Measurements from ENCODE around the gene KMT2D.

Gene KMT2D

DNA sequence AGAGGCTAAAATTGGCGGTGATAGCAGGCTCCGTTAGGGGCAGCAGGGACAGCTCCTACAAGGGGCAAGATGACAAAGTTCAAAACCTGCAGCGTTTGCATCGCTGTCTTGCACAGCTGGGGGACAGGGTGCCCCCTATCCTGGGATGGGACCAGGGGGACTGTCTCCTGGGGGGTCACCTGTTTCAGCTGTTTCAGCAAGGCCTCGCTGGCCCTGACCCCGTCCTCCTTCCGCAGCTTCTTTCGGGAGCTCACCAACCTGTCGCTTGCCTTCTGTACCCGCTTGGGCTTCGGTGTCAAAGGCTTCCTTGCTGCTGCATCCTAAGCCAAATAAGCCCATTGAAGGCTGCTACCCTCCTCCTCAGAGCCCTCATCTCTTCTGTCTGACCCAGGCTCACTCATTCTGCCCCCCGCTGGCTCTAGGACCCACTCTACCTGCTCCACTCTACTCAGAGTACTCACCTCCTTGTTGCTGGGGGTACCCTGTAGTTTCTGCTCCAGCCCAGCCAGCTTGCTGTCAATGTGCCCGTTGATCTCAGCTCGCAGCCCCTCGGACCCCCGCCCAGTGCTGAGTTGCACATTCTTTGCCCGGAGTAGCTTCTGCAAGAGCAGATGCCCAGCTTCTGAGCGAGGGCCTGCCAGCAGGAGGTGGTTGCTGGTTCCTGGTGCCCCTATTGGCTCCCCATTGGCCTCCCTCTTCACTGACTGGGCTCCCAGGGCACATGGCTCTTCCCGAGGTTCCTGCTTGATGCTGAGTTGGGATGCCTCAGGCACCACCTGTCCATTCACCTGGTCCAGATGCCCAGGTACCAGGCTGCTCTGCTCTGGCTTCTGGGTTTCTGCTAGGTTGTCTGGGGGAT, 29.7 kb downstream of the KMT2D start:
- ChIA-PET POLR2A (interaction anchor here (0.6 kb wide), 1 partner anchor 42 kb away, joined by 4 read pairs; no protein-coding TSS in a partner anchor), CTCF (interaction anchor here (0.7 to 18.9 kb wide), 11 partner anchors 9 to 178 kb away, joined by 3 to 203 read pairs (median 3); partner anchors contain the start of gene WNT1)
- no peak for DNase-seq (ENCODE audit: extremely low spot score)
- TF ChIP-seq, protein P1, sequence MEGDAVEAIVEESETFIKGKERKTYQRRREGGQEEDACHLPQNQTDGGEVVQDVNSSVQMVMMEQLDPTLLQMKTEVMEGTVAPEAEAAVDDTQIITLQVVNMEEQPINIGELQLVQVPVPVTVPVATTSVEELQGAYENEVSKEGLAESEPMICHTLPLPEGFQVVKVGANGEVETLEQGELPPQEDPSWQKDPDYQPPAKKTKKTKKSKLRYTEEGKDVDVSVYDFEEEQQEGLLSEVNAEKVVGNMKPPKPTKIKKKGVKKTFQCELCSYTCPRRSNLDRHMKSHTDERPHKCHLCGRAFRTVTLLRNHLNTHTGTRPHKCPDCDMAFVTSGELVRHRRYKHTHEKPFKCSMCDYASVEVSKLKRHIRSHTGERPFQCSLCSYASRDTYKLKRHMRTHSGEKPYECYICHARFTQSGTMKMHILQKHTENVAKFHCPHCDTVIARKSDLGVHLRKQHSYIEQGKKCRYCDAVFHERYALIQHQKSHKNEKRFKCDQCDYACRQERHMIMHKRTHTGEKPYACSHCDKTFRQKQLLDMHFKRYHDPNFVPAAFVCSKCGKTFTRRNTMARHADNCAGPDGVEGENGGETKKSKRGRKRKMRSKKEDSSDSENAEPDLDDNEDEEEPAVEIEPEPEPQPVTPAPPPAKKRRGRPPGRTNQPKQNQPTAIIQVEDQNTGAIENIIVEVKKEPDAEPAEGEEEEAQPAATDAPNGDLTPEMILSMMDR (IDR thresholded peaks at IDR 0.05; ENCODE audit: control extremely low read depth, extremely low read depth, low read depth, missing control alignments) = no peak

DNA sequence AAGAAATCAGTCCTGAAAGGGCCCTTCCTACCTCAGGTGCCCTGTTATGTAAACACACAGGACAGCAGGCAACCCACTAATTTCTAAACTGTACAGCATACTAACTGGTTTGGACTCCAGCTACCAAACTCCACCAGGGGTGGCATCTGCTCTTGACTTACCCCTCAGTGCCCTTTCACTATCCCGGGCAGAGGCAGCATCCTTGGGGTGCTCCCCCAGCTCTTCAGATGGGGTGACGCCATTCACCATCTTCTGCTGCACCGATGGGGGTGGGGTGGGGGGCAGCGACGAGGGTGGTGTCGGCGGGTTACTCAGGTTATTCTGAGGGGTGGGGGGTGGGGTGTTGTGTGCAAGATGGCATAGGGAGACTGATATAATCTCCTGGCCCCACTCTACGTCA, 30.5 kb downstream of the KMT2D start:
- POLR2A ChIA-PET = interaction anchor here (0.7 to 1.1 kb wide), 2 partner anchors 9 to 34 kb away, joined by 7 to 12 read pairs; no protein-coding TSS in a partner anchor
- TF ChIP-seq, protein P1 (IDR thresholded peaks at IDR 0.05; ENCODE audit: control extremely low read depth, extremely low read depth, low read depth, missing control alignments) = no peak

DNA sequence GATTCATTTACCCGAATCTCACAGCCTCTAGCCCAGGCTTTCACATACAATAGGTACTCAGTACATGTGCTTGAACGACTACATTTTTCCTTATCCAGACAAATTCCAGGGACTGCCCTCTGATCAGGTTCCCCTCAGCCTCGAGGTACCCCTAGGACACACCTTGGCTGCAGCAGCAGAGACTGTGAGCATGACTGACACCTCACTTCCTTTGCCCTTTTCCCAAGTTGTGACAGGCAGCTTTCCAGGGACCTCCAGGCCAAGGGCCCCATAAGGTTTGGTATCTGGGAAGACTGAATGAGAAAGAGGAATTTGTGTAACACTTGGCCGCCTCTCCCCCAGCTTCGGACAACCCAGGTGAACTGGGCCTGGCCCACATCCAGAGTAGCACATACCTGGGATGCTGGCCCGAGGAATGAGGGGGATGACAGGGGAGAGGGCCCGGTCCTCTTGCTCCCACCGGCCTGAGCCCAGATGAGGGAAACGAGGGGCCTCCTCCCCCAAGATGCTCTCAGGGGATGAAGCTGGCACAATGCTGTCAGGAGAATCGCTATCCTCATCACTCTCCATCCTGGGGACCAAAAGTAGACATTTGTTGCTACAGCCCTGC, 31.8 kb downstream of the KMT2D start:
- CTCF ChIA-PET = interaction anchor here (0.9 to 18.9 kb wide), 10 partner anchors 9 to 125 kb away, joined by 3 to 203 read pairs (median 5); a partner anchor contains a TSS
- no peak for DNase-seq (ENCODE audit: extremely low spot score)
- POLR2A ChIA-PET = interaction anchor here (1.1 kb wide), 1 partner anchor 31 kb away, joined by 3 read pairs; no protein-coding TSS in a partner anchor
- TF ChIP-seq, protein P1 (IDR thresholded peaks at IDR 0.05; ENCODE audit: control extremely low read depth, extremely low read depth, low read depth, missing control alignments) = no peak

More for the DNA sequence above, 30.5 kb downstream of the KMT2D start:
- CTCF ChIA-PET = interaction anchor here (0.7 to 18.9 kb wide), 11 partner anchors 8 to 58 kb away, joined by 3 to 203 read pairs (median 4); partner anchors contain the start of gene PRKAG1
- no peak for DNase-seq (ENCODE audit: extremely low spot score)

DNA sequence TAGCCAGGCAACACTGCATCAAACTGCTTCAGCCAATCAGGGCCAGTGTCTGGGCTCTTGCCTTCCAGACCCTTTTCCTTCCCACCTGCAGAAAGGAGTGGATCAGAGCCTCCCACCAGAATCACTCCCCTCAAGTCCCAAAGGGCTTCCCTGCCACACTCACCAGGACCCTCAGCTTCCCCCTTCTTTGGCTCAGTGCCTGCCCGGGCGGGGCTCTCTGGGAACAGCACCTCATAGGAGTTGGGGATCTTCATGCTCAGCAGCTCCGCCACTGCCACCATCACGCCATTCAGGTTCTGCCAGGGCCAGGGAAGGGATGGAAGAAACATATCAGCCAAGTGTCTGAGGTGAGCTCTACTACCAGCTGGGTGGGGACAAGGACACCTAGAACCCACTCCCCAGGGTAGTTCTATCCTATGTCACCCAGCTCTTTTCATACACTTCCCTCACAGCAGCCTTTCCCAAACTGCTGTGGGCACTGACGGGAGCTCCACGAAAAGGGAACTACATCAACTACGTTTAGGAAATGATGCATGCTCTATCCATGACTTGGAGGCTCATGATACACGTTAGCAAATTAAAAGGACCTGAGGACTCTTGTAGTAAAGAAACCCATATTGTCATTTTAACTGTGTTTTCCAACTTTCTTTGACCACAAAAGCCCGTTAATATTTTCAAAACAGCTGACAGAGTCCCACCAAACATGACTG, 32.6 kb downstream of the KMT2D start:
- CTCF ChIA-PET = interaction anchor here (0.7 to 18.9 kb wide), 7 partner anchors 8 to 124 kb away, joined by 3 to 203 read pairs (median 3); a partner anchor contains a TSS
- no peak for DNase-seq (ENCODE audit: extremely low spot score)
- TF ChIP-seq, protein P1 (IDR thresholded peaks at IDR 0.05; ENCODE audit: control extremely low read depth, extremely low read depth, low read depth, missing control alignments) = no peak
- POLR2A ChIA-PET = interaction anchor here (1.1 kb wide), 1 partner anchor 30 kb away, joined by 3 read pairs; no protein-coding TSS in a partner anchor

DNA sequence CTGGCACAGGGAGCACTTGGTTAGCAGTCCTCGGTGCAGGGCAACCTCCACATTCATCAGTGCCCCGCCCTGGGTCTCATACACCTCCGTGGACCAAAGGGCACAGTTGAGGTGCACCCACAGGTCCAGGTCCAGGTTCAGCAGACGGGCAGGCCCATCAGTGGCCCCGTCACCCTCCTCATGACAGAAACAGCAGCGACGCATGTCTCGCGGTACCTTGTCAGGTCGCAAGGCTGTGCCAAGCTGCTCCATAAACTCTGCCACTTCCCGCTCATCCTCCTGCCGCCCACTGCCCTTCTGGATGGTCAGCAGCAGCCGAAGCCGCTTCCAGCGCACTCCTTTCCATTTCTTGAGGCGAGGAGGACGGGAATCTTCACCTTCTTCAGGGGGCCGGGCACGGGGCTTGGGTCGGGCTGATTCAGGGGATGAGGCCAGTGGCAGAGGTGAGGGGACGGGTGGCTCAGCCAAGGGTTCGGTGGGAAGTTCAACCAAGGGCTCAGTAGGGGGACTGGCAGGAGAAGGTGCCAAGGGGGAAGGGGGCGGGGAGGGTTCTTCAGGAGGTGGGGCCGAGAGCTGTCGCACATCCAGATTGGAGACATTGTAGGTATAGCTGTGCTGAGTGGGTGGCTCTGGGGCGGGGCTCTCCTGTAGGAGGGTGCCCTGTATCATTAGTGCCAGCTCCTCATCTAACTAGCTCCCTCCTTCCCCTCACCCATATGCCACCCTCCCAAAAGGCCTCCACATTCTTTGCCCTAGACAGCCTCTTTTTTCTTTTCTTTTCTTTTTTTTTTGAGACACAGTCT, 33.7 kb downstream of the KMT2D start:
- ChIA-PET POLR2A (no interaction called here), CTCF (interaction anchor here (1.1 to 18.9 kb wide), 3 partner anchors 14 to 37 kb away, joined by 3 to 203 read pairs (median 5); no protein-coding TSS in a partner anchor)
- DNase-seq (ENCODE audit: extremely low spot score) = no peak
- TF ChIP-seq, protein P1 (IDR thresholded peaks at IDR 0.05; ENCODE audit: control extremely low read depth, extremely low read depth, low read depth, missing control alignments) = no peak

Data from GM10248 (cell line).